Activated B cell treated with CpG ODN at 0.5 μM for 24 hours (primary cell): Measurements from ENCODE around the gene CHMP3. TPM values are rescaled to one million over a fixed set of nuclear protein-coding genes. Genes with fewer than 3 reads are reported as not detected.
"Not testable (repeated sequence)": the region's sequence is repeated elsewhere in the genome, so short reads cannot be mapped to it uniquely, and the experiment has no call there.

ENCODE experiments used
- ATAC-seq: fragments of 200-7000 bp; cut with Tn5 transposase; one replicate; pipeline ENCODE4 v1.10.0; 2021; ENCODE audit warnings: low read depth, mild to moderate bottlenecking, moderate library complexity
- CTCF ChIA-PET: fragments of 350-600 bp; sonication (Branson Sonifier 250); formaldehyde crosslinking; loops from one replicate; lab custom pipeline; 2021; ENCODE audit warnings: antibody characterized with exemption; lab: Charles Lee
- POLR2A ChIA-PET: fragments of 350-600 bp; sonication (Branson Sonifier 250); formaldehyde crosslinking; loops from one replicate; lab custom pipeline; 2021; ENCODE audit warnings: antibody characterized with exemption; lab: Charles Lee
- DNase-seq: peaks from one replicate; pipeline ENCODE4 v3.0.0; 2022
- H3K27ac Mint-ChIP-seq: one replicate; pipeline ENCODE4 v1.8.0; 2020; ENCODE audit warnings: mixed read lengths
- H3K27me3 Mint-ChIP-seq: one replicate; pipeline ENCODE4 v1.8.0; 2021; ENCODE audit warnings: mixed read lengths
- H3K36me3 Mint-ChIP-seq: one replicate; pipeline ENCODE4 v1.8.0; 2021; ENCODE audit warnings: low read depth, mixed read lengths
- H3K4me1 Mint-ChIP-seq: one replicate; pipeline ENCODE4 v1.8.0; 2021; ENCODE audit warnings: mixed read lengths
- H3K4me3 Mint-ChIP-seq: one replicate; pipeline ENCODE4 v1.8.0; 2020; ENCODE audit warnings: mild to moderate bottlenecking, mixed read lengths
- H3K9me3 Mint-ChIP-seq: one replicate; pipeline ENCODE4 v1.8.0; 2020; ENCODE audit warnings: mixed read lengths
- intact Hi-C: fragments of 100-400 bp; cut with micrococcal nuclease; formaldehyde crosslinking; loops from one replicate; pipeline ENCODE4 v1.15.1; 2024
- total RNA-seq: library from RNA; stranded (reverse); gene quantifications from 2 replicates; pipeline ENCODE4 v1.2.3, GENCODE V29; 2022
- TF ChIP-seq, protein P1 (sequence below): fragments of 200-600 bp; IDR thresholded peaks from one replicate; pipeline ENCODE4 v1.8.0; 2022; ENCODE audit warnings: antibody characterized with exemption, mild to moderate bottlenecking

The CHMP3 gene
- total RNA-seq, 1 donor from 2014 or later, result 61.4 TPM

DNA sequence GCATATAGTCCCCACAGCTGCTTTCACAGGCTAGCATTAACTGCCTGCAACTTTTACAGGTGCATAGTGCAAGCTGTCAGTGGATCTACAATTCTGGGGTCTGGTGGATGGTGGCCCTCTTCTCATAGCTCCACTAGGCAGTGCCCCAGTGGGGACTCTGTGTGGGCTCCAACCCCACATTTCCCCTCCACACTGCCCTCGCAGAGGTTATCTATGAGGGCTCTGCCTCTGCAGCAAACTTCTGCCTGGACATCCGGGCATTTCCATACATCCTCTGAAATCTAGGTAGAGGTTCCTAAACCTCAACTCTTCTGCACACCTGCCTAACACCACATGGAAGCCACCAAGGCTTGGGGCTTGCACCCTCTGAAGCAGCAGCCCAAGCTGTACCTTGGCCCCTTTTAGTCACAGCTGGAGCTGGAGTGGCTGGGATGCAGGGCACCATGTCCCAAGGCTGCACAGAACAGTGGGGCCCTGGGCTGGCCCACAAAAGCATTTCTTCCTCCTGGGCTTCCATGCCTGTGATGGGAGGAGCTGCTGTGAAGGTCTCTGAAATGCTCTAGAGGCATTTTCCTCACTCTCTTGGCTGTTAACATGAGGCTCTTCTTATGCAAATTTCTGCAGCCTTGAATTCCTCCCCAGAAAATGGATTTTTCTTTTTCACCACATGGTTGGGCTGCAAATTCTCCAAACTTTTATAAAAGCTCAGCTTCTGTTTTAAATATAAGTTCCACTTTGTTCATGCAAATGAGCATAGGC is 62.7 kb downstream of the CHMP3 start:
- DNase-seq, result no peak
- Mint-ChIP-seq H3K9me3 (peaks cover 32% of the 10 kb centered on the region), H3K27me3 (no peaks in the 10 kb centered on the region), H3K4me1 (peaks cover 29% of the 10 kb centered on the region), H3K4me3 (no peak overlapping the region), H3K36me3 (peaks cover 95% of the 10 kb centered on the region), H3K27ac (no peak overlapping the region)
- intact Hi-C loops, result no loop called here
- TF ChIP-seq, protein P1, sequence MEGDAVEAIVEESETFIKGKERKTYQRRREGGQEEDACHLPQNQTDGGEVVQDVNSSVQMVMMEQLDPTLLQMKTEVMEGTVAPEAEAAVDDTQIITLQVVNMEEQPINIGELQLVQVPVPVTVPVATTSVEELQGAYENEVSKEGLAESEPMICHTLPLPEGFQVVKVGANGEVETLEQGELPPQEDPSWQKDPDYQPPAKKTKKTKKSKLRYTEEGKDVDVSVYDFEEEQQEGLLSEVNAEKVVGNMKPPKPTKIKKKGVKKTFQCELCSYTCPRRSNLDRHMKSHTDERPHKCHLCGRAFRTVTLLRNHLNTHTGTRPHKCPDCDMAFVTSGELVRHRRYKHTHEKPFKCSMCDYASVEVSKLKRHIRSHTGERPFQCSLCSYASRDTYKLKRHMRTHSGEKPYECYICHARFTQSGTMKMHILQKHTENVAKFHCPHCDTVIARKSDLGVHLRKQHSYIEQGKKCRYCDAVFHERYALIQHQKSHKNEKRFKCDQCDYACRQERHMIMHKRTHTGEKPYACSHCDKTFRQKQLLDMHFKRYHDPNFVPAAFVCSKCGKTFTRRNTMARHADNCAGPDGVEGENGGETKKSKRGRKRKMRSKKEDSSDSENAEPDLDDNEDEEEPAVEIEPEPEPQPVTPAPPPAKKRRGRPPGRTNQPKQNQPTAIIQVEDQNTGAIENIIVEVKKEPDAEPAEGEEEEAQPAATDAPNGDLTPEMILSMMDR, result no peak
- POLR2A ChIA-PET, result no interaction called here
- ATAC-seq, result no peak
- CTCF ChIA-PET, result no interaction called here

GRCh38 chr2:86499326-86499725 is 63.9 kb downstream of the CHMP3 start:
- Mint-ChIP-seq H3K36me3 (peaks cover 93% of the 10 kb centered on the region), H3K27me3 (no peaks in the 10 kb centered on the region), H3K9me3 (peaks cover 36% of the 10 kb centered on the region), H3K4me1 (peaks cover 40% of the 10 kb centered on the region), H3K27ac (peak overlapping the region; percentile 14), H3K4me3 (no peak overlapping the region)
- TF ChIP-seq, protein P1, result no peak
- ATAC-seq (no peak), DNase-seq (no peak)
- ChIA-PET CTCF (no interaction called here), POLR2A (interaction anchor here (0.6 kb wide), 2 partner anchors 15 to 1175 kb away, joined by 3 to 4 read pairs; no protein-coding TSS in a partner anchor)
- intact Hi-C loops, result no loop called here

- TF ChIP-seq, protein P1, result no peak
- POLR2A ChIA-PET, result interaction anchor here (0.6 kb wide), 2 partner anchors 15 to 1174 kb away, joined by 3 to 4 read pairs; no protein-coding TSS in a partner anchor
- Mint-ChIP-seq H3K27ac (no peak overlapping the region), H3K4me1 (peaks cover 42% of the 10 kb centered on the region), H3K27me3 (no peaks in the 10 kb centered on the region), H3K4me3 (peak overlapping the region; percentile 7), H3K9me3 (peaks cover 39% of the 10 kb centered on the region), H3K36me3 (peaks cover 92% of the 10 kb centered on the region)
- DNase-seq, result no peak
- ATAC-seq, result peak; percentile 42
- intact Hi-C loops, result no loop called here
- CTCF ChIA-PET, result no interaction called here
Observed at GRCh38 chr2:86498468-86499260, 64.6 kb downstream of the CHMP3 start.

DNA sequence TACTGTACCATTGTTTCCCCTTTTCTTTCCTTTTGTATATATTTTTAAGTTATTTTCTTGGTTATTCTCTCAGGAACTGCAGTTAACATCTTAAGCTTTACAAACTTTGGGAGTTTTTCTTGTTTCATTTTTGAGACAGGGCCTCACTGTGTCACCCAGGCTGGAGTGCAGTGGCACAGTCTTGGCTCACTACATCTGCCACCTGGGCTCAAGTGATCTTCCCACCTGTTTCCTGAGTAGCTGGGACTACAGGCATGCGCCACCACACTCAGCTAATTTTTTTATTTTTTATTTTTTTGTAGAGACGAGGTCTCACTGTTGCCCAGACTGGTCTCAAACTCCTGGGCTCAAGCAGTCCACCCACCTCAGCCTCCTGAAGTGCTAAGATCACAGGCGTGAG is 66.9 kb downstream of the CHMP3 start:
- intact Hi-C loops, H3K27me3 Mint-ChIP-seq, H3K4me3 Mint-ChIP-seq, POLR2A ChIA-PET, ATAC-seq, CTCF ChIA-PET, DNase-seq: not testable (repeated sequence)
- Mint-ChIP-seq H3K36me3 (peaks cover 88% of the 10 kb centered on the region), H3K4me1 (peaks cover 48% of the 10 kb centered on the region), H3K27ac (peak overlapping the region; percentile 9), H3K9me3 (peaks cover 29% of the 10 kb centered on the region)

GRCh38 chr2:86492048-86492453 is 71.2 kb downstream of the CHMP3 start:
- H3K27ac Mint-ChIP-seq, result no peak overlapping the region
- ATAC-seq (no peak), DNase-seq (no peak)
- TF ChIP-seq, protein P1, result no peak
- intact Hi-C loops, result no loop called here
- H3K4me1 Mint-ChIP-seq, result peaks cover 27% of the 10 kb centered on the region
- no peaks in the 10 kb centered on the region for H3K27me3 Mint-ChIP-seq
- peaks cover 87% of the 10 kb centered on the region for H3K36me3 Mint-ChIP-seq
- POLR2A ChIA-PET, result no interaction called here
- peaks cover 10% of the 10 kb centered on the region for H3K9me3 Mint-ChIP-seq
- H3K4me3 Mint-ChIP-seq, result no peak overlapping the region
- CTCF ChIA-PET, result no interaction called here
